Measurements from ENCODE around the gene PHGDH.
"Not testable (repeated sequence)": the region's sequence is repeated elsewhere in the genome, so short reads cannot be mapped to it uniquely, and the experiment has no call there.

PHGDH gene

DNA sequence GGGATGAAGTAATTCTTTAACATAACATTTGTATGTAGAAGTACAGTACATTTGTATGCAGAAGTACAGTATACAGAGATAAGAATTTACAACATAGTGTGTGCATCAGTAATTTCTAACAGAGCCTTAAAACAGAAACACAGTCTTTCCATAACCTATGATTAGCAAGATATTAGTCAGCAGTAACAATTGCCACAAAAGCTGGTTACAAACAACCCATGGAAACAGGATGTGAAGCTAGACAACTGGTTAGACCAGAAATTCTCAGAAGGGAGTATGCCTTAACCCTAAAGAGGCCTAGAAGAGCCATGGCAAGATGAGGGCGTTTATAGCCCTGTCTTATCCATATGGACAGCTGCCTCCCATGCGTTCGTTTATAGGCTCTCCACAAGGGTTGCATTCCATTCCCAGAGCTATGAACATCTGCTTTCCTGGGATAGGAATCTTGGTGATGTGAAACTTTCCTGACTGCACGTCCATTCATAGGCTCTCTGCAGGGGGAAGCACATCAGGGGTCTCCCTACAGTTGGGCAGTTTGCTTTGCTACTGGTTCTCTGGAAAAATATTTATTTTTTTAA is 74.8 kb downstream of the PHGDH start:
- DNase-seq (ENCODE audit: extremely low read depth in 1 of 2, low read depth in 1 of 2) = not testable (repeated sequence)

GRCh38 chr1:119787776-119788175 is 76.0 kb downstream of the PHGDH start:
- no peak for DNase-seq (ENCODE audit: extremely low read depth in 1 of 2, low read depth in 1 of 2)

GRCh38 chr1:119790451-119791198 is 78.9 kb downstream of the PHGDH start:
- DNase-seq (ENCODE audit: extremely low read depth in 1 of 2, low read depth in 1 of 2) = no peak

DNA sequence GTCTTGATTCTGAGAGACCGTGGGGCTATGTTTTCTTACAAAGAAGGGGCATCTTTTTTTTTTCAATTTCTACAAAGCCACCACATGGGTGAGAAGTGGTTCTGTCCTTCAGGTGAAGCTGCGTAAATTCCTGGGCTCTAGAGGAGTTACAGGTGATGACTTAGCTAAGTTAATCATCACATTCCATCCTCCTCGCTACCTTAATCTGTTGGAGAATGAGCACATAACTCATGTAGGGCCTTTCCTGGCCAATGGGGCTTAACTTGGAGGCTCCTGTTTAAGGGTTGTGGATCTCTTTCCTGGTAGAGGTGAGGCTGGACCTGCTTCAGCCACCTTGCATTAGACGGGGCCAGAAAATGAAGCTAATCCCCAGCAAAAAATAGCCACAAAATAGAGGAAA is 79.6 kb downstream of the PHGDH start:
- no peak for DNase-seq (ENCODE audit: extremely low read depth in 1 of 2, low read depth in 1 of 2)
